Measurements from ENCODE around the gene KAT2B. TPM values are rescaled to one million over a fixed set of nuclear protein-coding genes. Genes with fewer than 3 reads are reported as not detected.

Gene KAT2B
- polyA plus RNA-seq, 1 donor from 2014 or later = 14.2 TPM

DNA sequence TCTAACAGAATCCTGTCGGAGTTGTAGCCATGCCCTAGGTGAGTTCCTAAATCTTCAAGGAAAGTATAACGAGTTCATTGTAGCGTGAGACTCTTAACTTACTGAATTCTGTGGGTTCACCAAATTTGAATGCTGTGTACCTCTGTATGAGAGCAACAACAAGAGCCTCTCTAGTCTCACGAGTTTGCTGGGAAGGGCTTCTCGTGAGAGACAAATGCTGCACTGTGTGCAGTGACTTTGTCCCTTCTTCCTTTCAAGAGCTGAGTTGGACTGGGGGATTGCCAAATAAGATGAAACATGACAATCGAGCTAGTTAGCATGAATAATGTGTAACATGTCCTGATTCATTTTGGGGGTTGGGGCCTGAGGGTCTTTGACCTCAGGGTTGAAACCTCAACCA is 32.2 kb downstream of the KAT2B start:
- Histone ChIP-seq H3K79me2 (replicated peaks; ENCODE audit: insufficient read depth, low read length) (no peaks in the 10 kb centered on the region), H2AFZ (ENCODE audit: low read depth, low read length) (no peak overlapping the region), H3K36me3 (ENCODE audit: insufficient read depth, low read length) (no peaks in the 10 kb centered on the region), H3K27ac (ENCODE audit: low read length) (no peak overlapping the region), H3K9ac (ENCODE audit: low read length) (no peak overlapping the region), H3F3A (ENCODE audit: insufficient read depth, low read length, poor library complexity, severe bottlenecking) (no peaks in the 10 kb centered on the region), H3K9me3 (ENCODE audit: low read length) (no peaks in the 10 kb centered on the region), H3K4me3 (ENCODE audit: low read length) (no peak overlapping the region), H3K4me2 (ENCODE audit: low read length) (no peak overlapping the region), H3K27me3 (ENCODE audit: insufficient read depth, low read depth, low read length) (no peaks in the 10 kb centered on the region), H4K20me1 (ENCODE audit: insufficient read depth) (no peaks in the 10 kb centered on the region), H3K9me2 (ENCODE audit: insufficient read depth, low read length) (no peaks in the 10 kb centered on the region)
- TF ChIP-seq EP300 (conservative IDR thresholded peaks at IDR 0.05; ENCODE audit: poor library complexity, severe bottlenecking) (no peak), RAD21 (conservative IDR thresholded peaks at IDR 0.05) (no peak), SMC3 (conservative IDR thresholded peaks at IDR 0.05; ENCODE audit: poor library complexity) (no peak), POLR2AphosphoS5 (IDR thresholded peaks at IDR 0.05) (no peak), TAF1 (IDR thresholded peaks at IDR 0.05; ENCODE audit: low read depth) (no peak), EZH2 (IDR thresholded peaks at IDR 0.05; ENCODE audit: borderline replicate concordance, insufficient read depth, low read length, poor library complexity, severe bottlenecking) (no peak), MXI1 (conservative IDR thresholded peaks at IDR 0.05; ENCODE audit: poor library complexity, severe bottlenecking) (no peak)
- TF ChIP-seq, protein P1, sequence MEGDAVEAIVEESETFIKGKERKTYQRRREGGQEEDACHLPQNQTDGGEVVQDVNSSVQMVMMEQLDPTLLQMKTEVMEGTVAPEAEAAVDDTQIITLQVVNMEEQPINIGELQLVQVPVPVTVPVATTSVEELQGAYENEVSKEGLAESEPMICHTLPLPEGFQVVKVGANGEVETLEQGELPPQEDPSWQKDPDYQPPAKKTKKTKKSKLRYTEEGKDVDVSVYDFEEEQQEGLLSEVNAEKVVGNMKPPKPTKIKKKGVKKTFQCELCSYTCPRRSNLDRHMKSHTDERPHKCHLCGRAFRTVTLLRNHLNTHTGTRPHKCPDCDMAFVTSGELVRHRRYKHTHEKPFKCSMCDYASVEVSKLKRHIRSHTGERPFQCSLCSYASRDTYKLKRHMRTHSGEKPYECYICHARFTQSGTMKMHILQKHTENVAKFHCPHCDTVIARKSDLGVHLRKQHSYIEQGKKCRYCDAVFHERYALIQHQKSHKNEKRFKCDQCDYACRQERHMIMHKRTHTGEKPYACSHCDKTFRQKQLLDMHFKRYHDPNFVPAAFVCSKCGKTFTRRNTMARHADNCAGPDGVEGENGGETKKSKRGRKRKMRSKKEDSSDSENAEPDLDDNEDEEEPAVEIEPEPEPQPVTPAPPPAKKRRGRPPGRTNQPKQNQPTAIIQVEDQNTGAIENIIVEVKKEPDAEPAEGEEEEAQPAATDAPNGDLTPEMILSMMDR (IDR thresholded peaks at IDR 0.05; ENCODE audit: poor library complexity, severe bottlenecking) = no peak
- TF ChIP-seq, protein P2, sequence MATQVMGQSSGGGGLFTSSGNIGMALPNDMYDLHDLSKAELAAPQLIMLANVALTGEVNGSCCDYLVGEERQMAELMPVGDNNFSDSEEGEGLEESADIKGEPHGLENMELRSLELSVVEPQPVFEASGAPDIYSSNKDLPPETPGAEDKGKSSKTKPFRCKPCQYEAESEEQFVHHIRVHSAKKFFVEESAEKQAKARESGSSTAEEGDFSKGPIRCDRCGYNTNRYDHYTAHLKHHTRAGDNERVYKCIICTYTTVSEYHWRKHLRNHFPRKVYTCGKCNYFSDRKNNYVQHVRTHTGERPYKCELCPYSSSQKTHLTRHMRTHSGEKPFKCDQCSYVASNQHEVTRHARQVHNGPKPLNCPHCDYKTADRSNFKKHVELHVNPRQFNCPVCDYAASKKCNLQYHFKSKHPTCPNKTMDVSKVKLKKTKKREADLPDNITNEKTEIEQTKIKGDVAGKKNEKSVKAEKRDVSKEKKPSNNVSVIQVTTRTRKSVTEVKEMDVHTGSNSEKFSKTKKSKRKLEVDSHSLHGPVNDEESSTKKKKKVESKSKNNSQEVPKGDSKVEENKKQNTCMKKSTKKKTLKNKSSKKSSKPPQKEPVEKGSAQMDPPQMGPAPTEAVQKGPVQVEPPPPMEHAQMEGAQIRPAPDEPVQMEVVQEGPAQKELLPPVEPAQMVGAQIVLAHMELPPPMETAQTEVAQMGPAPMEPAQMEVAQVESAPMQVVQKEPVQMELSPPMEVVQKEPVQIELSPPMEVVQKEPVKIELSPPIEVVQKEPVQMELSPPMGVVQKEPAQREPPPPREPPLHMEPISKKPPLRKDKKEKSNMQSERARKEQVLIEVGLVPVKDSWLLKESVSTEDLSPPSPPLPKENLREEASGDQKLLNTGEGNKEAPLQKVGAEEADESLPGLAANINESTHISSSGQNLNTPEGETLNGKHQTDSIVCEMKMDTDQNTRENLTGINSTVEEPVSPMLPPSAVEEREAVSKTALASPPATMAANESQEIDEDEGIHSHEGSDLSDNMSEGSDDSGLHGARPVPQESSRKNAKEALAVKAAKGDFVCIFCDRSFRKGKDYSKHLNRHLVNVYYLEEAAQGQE (IDR thresholded peaks at IDR 0.05; ENCODE audit: borderline replicate concordance) = no peak

DNA sequence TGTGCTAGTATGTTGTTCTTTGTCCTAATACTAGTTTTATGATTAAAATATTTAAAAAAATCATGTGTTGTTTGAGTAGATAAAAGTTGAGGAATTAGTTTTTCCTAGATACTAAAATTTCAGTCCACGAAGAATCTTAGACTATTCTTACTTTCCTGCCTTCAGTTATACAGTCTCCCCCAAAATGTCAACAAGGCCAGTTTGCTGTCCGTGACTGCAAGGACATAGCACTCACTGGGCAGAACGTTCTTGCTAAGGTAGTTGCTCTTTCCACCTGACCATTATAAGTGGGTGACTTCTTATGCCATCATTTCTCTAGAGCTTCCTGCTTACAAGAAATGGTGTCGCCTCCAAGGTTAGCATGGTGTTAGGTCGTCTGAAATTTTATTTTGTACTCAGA is 32.8 kb downstream of the KAT2B start:
- Histone ChIP-seq H3K79me2 (replicated peaks; ENCODE audit: insufficient read depth, low read length) (no peaks in the 10 kb centered on the region), H4K20me1 (ENCODE audit: insufficient read depth) (no peaks in the 10 kb centered on the region), H3K9me3 (ENCODE audit: low read length) (no peaks in the 10 kb centered on the region), H3K9me2 (ENCODE audit: insufficient read depth, low read length) (no peaks in the 10 kb centered on the region), H3K27me3 (ENCODE audit: insufficient read depth, low read depth, low read length) (no peaks in the 10 kb centered on the region), H2AFZ (ENCODE audit: low read depth, low read length) (no peak overlapping the region), H3F3A (ENCODE audit: insufficient read depth, low read length, poor library complexity, severe bottlenecking) (no peaks in the 10 kb centered on the region), H3K36me3 (ENCODE audit: insufficient read depth, low read length) (no peaks in the 10 kb centered on the region), H3K27ac (ENCODE audit: low read length) (no peak overlapping the region), H3K9ac (ENCODE audit: low read length) (no peak overlapping the region), H3K4me2 (ENCODE audit: low read length) (no peak overlapping the region), H3K4me3 (ENCODE audit: low read length) (no peak overlapping the region)
- TF ChIP-seq TAF1 (IDR thresholded peaks at IDR 0.05; ENCODE audit: low read depth) = no peak
- TF ChIP-seq EP300 (conservative IDR thresholded peaks at IDR 0.05; ENCODE audit: poor library complexity, severe bottlenecking) = no peak
- no peak for TF ChIP-seq RAD21 (conservative IDR thresholded peaks at IDR 0.05)
- no peak for TF ChIP-seq POLR2AphosphoS5 (IDR thresholded peaks at IDR 0.05)
- no peak for TF ChIP-seq SMC3 (conservative IDR thresholded peaks at IDR 0.05; ENCODE audit: poor library complexity)

Measured in neural cell (in vitro differentiated cells).